Neural cell (in vitro differentiated cells): ENCODE results near the gene TLR8.

ENCODE experiments used
- EP300 ChIP-seq: fragments of 450-650 bp; conservative IDR thresholded peaks from 2 replicates; pipeline ENCODE4 v1.6.1; 2014; ENCODE audit warnings: antibody characterized with exemption, mild to moderate bottlenecking, moderate library complexity; ENCODE audit not compliant: poor library complexity, severe bottlenecking
- EZH2 ChIP-seq: fragments of 200-600, 300-800 bp; shearing (Covaris generic), sonication (generic); IDR thresholded peaks from 2 replicates; pipeline ENCODE4 v1.6.1; 2014; ENCODE audit warnings: antibody characterized with exemption, low read length, borderline replicate concordance, mild to moderate bottlenecking; ENCODE audit not compliant: insufficient read depth, poor library complexity, severe bottlenecking
- MXI1 ChIP-seq: fragments of 450-650 bp; conservative IDR thresholded peaks from 2 replicates; pipeline ENCODE4 v1.6.1; 2014; ENCODE audit warnings: antibody characterized with exemption, mild to moderate bottlenecking; ENCODE audit not compliant: poor library complexity, severe bottlenecking
- POLR2AphosphoS5 ChIP-seq: IDR thresholded peaks from 2 replicates; pipeline ENCODE4 v1.6.1; 2012
- SMC3 ChIP-seq: fragments of 450-650 bp; conservative IDR thresholded peaks from 2 replicates; pipeline ENCODE4 v1.6.1; 2014; ENCODE audit warnings: antibody characterized with exemption, mild to moderate bottlenecking, moderate library complexity; ENCODE audit not compliant: poor library complexity
- TF ChIP-seq, protein P1 (sequence below): fragments of 450-650 bp; IDR thresholded peaks from 2 replicates; pipeline ENCODE4 v1.5.1; 2014; ENCODE audit warnings: antibody characterized with exemption, mild to moderate bottlenecking, moderate library complexity; ENCODE audit not compliant: poor library complexity, severe bottlenecking

GRCh38 chrX:12877386-12877785 is 29.0 kb upstream of the TLR8 start:
- no peak for TF ChIP-seq SMC3
- TF ChIP-seq EP300, result no peak
- no peak for TF ChIP-seq EZH2
- TF ChIP-seq, protein P1, sequence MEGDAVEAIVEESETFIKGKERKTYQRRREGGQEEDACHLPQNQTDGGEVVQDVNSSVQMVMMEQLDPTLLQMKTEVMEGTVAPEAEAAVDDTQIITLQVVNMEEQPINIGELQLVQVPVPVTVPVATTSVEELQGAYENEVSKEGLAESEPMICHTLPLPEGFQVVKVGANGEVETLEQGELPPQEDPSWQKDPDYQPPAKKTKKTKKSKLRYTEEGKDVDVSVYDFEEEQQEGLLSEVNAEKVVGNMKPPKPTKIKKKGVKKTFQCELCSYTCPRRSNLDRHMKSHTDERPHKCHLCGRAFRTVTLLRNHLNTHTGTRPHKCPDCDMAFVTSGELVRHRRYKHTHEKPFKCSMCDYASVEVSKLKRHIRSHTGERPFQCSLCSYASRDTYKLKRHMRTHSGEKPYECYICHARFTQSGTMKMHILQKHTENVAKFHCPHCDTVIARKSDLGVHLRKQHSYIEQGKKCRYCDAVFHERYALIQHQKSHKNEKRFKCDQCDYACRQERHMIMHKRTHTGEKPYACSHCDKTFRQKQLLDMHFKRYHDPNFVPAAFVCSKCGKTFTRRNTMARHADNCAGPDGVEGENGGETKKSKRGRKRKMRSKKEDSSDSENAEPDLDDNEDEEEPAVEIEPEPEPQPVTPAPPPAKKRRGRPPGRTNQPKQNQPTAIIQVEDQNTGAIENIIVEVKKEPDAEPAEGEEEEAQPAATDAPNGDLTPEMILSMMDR, result no peak
- no peak for TF ChIP-seq POLR2AphosphoS5
- no peak for TF ChIP-seq MXI1
